Daoy (cell line): ENCODE results near the gene HPGD. TPM values are rescaled to one million over a fixed set of nuclear protein-coding genes. Genes with fewer than 3 reads are reported as not detected.
A peak's percentile ranks its signal among the peaks of the same experiment; 100 is the strongest.

Source experiments
- DNase-seq: peaks from one replicate; pipeline ENCODE4 v3.0.0-alpha.2; 2015; ENCODE audit warnings: low read depth
- total RNA-seq: library from RNA; depleted of rRNA; stranded (reverse); fragments of >200 nt; shearing (Covaris generic); gene quantifications from 2 replicates; pipeline ENCODE4 v1.2.3, GENCODE V29; 2014; rRNA removed

HPGD gene
- total RNA-seq: 0.80 TPM in 1 of 2 replicates, not detected in the other

- peak; percentile 33 for DNase-seq
Observed at GRCh38 chr4:174522183-174523024, at the start of gene HPGD. HPGD (minus strand) TSS chr4:174522488; CDS start chr4:174522451, 37 bp downstream.

- no peak for DNase-seq
Observed at GRCh38 chr4:174564529-174564928, 42.2 kb upstream of the HPGD start.

DNA sequence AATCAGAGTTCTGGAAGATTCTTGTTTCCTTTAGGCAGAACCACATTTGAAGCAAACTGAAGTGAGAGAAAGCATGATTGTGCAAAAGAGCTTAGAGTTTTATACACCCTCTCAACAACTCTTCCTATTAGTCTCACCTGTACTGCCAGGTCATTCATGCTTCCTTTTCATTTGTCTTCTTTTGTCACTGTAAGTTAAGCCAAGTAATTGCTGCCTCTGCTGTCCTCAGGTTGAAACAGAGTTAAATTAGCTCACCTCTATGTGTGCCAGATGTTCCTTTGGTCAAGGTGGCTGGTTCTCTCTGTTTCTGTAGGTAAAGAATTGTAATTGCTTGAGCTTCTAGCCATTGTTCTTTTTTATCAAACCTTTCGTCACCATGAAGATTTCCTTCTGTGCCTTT is 41.1 kb upstream of the HPGD start:
- no peak for DNase-seq

- DNase-seq: no peak
Observed at GRCh38 chr4:174561560-174561959, 39.3 kb upstream of the HPGD start.

- DNase-seq: no peak
Observed at GRCh38 chr4:174559894-174560293, 37.6 kb upstream of the HPGD start.

- DNase-seq: no peak
Observed at GRCh38 chr4:174555789-174556630, 33.7 kb upstream of the HPGD start.

DNA sequence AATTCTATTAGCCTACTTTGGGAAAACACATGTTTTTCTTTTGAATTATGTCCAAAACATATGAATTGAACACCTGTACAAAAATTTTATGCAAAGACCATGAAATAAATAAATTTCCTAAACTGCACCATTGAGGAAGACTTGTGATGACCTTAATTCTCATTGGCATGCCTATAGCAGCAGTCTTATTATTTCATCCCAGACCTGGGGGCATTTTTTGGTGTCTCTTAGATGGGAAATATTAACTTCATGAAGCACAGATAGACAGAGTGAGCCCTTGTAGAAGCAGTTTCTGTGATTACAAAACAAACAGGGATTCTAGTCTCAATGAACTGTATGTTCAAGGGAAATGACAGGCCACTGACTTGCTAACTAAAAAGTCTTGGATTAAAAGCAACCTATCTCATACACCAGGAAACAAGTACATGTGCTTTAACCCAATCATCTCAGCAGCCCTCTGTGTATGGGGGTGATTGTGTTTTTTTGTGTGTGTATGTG is 32.0 kb upstream of the HPGD start:
- DNase-seq: no peak

GRCh38 chr4:174553828-174554227 is 31.5 kb upstream of the HPGD start:
- peak; percentile 1 for DNase-seq

DNA sequence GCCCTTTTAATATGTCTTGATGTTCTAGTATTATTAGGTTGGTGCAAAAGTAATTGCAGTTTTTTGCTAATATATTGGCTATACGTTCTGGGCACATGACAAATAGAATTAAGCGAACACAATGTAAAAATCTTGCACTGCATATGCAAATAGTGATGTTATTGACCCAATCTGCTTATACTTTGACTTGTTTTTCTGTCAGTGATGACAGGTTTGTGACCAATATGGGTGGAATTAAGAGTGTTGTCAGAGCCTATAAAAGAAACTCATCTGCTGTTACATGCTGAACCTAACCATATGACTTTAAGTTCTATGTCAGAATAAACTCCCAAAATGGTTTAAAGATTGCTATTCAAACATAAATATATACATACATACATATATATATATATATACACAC is 30.7 kb upstream of the HPGD start:
- DNase-seq: no peak

DNA sequence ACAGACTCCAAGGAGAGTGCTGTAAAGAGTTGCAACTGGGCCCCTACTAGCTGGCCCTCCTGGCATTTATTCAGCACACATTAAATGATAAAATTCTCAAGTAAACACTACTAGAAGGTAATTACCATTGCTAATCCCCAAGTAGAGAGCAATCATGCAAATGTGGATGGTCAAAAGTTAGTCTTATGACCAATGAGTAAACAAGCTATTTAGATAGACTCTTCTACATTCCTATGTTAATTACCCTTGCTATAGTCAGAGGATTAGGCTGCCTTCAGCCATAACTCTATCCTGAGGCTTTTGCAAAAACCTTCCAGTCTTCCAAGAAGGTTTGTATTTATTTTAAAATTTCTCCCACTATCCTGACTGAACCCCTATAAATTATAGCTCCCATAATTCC is 28.3 kb upstream of the HPGD start:
- no peak for DNase-seq

- no peak for DNase-seq
Observed at GRCh38 chr4:174549721-174550120, 27.4 kb upstream of the HPGD start.

DNA sequence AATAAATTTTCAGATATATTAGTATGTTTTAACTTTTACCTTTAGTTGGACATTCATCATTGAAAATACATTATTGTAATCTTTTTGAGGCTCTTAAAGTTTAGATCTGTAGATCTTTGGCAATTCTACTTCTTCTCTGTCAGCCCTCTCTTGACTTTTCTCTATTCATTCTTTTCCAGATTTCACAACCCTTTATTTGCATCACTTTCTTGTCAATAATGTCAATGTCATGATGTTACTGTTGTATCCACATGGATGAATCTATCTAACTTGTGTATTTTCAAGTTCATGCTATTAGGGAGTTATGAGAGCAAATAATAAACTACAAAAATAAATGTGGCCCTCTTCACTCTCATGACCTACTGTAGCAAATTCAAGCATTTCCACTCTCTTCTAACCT is 23.0 kb upstream of the HPGD start:
- DNase-seq: no peak

GRCh38 chr4:174544496-174544895 is 22.2 kb upstream of the HPGD start:
- DNase-seq: no peak

DNA sequence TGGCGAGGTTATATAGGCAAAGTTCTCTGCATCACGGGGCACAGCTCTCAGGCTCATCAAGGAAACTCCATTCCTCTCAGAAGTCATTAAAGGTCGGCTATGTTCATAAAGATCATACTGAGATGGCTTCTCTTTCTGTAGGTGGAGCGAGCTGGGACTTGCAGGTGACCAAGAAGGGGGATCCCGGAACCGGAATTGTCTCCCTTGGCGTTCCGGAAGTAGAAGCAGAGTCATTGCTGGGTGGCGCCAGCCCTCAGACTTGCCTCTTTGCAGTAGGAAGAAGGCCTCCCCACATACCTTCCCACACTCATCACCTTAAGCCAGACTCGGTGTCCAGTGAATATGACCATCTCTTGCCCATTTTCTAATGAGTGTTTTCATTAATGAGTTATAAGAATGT is 17.9 kb upstream of the HPGD start:
- DNase-seq: no peak

- no peak for DNase-seq
Observed at GRCh38 chr4:174539571-174539970, 17.3 kb upstream of the HPGD start.

- DNase-seq: no peak
Observed at GRCh38 chr4:174538876-174539250, 16.6 kb upstream of the HPGD start.

GRCh38 chr4:174538123-174538875 is 16.0 kb upstream of the HPGD start:
- DNase-seq: no peak

DNA sequence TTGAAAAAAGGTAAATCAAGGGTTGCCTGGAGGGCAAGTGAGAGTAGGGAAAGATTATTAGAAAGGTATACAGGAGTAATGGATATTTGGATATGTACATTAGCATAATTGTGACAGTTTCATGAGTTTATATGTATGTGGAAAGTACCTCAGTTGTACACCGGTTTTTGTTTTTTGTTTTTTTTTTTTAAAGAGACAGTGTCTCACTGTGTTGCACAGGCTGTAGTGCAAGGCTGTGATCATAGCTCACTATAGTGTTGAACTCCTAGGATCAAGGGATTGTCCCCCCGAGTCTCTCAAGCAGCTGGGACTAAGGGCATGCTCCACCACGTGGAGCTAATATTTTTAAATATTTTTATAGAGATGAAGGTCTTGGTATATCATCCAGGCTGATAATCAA is 15.3 kb upstream of the HPGD start:
- no peak for DNase-seq

- no peak for DNase-seq
Observed at GRCh38 chr4:174534461-174534860, 12.2 kb upstream of the HPGD start.

DNA sequence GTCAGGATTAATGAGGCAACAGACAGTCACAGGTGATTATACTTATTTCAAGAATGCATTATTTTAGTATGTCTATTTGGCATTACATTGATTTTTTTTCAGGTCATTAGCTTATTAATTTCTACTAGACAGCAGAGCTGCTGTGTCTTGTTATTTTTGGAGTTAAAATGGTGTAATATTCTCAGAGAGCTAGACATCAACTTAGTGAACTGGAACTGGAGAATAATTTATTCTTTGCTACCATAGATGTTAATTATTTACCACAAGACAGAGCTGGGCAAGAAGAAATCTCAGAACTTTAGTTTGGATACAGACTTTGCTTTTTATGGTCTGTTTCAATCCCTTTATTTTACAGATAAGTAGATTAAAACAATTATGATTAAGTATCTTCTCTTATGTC is 10.2 kb upstream of the HPGD start:
- no peak for DNase-seq

DNA sequence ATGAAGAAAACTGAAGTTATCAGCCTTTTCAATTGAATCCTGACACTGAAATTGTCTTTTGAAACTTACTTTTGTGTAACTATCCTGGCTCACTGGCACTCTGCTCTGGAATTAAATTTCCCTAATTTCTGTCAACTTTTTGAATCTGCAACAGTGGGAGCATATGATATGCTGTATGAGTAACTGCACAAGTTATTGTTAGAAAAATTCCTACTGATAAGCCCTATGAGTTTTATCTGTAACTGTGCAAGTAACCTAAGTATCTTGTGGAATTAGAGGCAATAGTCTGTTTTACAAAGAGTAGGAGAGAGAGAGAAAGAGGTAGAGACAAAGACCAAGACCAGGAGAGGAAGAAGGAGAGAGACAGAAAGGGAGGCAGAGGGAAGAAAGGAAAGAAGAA is 9.2 kb upstream of the HPGD start:
- no peak for DNase-seq

DNA sequence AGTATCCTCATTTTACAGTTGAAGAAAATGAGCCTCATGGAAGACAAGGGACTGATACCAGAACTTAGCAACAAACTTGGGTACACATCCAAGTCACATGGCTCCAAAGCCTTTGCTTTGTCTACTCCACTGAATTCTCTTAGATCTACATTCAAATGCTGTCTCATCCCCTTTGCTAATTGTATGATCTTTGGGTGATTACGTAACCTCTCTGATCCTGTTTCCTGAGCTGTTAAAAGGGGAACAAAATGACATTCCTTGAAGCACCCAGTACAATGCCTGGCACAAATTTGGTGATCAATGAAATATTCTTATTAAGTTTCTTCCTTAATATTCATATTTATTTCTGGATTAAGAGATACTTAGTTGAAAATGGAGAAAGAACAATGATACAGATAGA is 5.9 kb upstream of the HPGD start:
- no peak for DNase-seq
